Uterus (tissue), 4 donors: ENCODE results near the gene FAT1. TPM values are rescaled to one million over a fixed set of nuclear protein-coding genes. Genes with fewer than 3 reads are reported as not detected.
A peak's percentile ranks its signal among the peaks of the same experiment; 100 is the strongest.

Experiments
- DNase-seq, 2 donors: peaks; one replicate each; pipeline ENCODE4 v3.0.0-alpha.2; 2019 to 2020
- H3K27ac ChIP-seq, 2 donors: fragments of 200-600 bp; sonication (generic); 1 replicate in 1 of 2; 2 replicates in 1 of 2; pipeline ENCODE4 v1.5.1; 2016 to 2018
- H3K27me3 ChIP-seq, 2 donors: fragments of 200-600 bp; sonication (generic); one replicate each; pipeline ENCODE4 v1.5.1; 2018 to 2019; ENCODE audit warnings: control low read depth in 1 of 2
- H3K36me3 ChIP-seq, 2 donors: fragments of 200-600 bp; sonication (generic); one replicate each; pipeline ENCODE4 v1.5.1; 2019; ENCODE audit warnings: control low read depth in 1 of 2
- H3K4me1 ChIP-seq, 2 donors: fragments of 200-600 bp; sonication (generic); one replicate each; pipeline ENCODE4 v1.5.1; 2018 to 2019; ENCODE audit warnings: control low read depth in 1 of 2
- H3K4me3 ChIP-seq, 2 donors: fragments of 200-600 bp; sonication (generic); 1 replicate in 1 of 2; 2 replicates in 1 of 2; pipeline ENCODE4 v1.5.1; 2018 to 2019; ENCODE audit warnings: mild to moderate bottlenecking in 1 of 2
- H3K9me3 ChIP-seq, 2 donors: fragments of 200-600 bp; sonication (generic); one replicate each; pipeline ENCODE4 v1.5.1; 2019; ENCODE audit warnings: control low read depth in 1 of 2
- CTCF ChIP-seq, 4 experiments: fragments of 200-600 bp in 2 of 4; fragments of 450-650 bp in 2 of 4; sonication (generic) in 2 of 4; IDR thresholded peaks; one replicate each; pipeline ENCODE4 v1.5.1; 2016 to 2019; ENCODE audit warnings: antibody characterized with exemption in 4 of 4, mild to moderate bottlenecking in 2 of 4, moderate library complexity in 1 of 4
- POLR2A ChIP-seq, 2 donors: fragments of 450-650 bp; IDR thresholded peaks; one replicate each; pipeline ENCODE4 v1.6.1; 2016; ENCODE audit warnings: antibody characterized with exemption in 2 of 2, mild to moderate bottlenecking in 1 of 2, moderate library complexity in 1 of 2
- intact Hi-C: fragments of 100-400 bp; cut with DNase I; formaldehyde crosslinking; loops from one replicate; pipeline ENCODE4 v1.15.1; 2023; ENCODE audit warnings: low total_unique reads
- total RNA-seq, 4 donors: library from RNA; depleted of rRNA in 3 of 4; stranded (reverse); fragments of >200 nt in 3 of 4; gene quantifications; one replicate each; pipeline versions ENCODE4 v1.1.0 to v1.2.4, GENCODE V29; 2014 to 2023
- donor health status: DM: yes; HTN: yes; CAD: no.

The FAT1 gene
- total RNA-seq, 4 donors from 2014 or later: 11.5 to 245 (median 52.5) TPM

- TF ChIP-seq CTCF (IDR thresholded peaks at IDR 0.05) (no peak), POLR2A (IDR thresholded peaks at IDR 0.05) (no peak)
- intact Hi-C loops: no loop called here
- no peaks in the 10 kb centered on the region for H3K36me3 ChIP-seq
- no peaks in the 10 kb centered on the region for H3K27me3 ChIP-seq
- DNase-seq: no peak
- no peak overlapping the region for H3K4me3 ChIP-seq
- H3K4me1 ChIP-seq: no peaks in the 10 kb centered on the region
- no peaks in the 10 kb centered on the region for H3K9me3 ChIP-seq
- H3K27ac ChIP-seq: no peak overlapping the region
Observed at GRCh38 chr4:186727977-186728519, 4.4 kb upstream of the FAT1 start.

- Histone ChIP-seq H3K27ac (peak overlapping the region; percentile 91 to 93), H3K36me3 (no peaks in the 10 kb centered on the region), H3K4me1 (no peaks in the 10 kb centered on the region), H3K27me3 (no peaks in the 10 kb centered on the region), H3K9me3 (no peaks in the 10 kb centered on the region), H3K4me3 (peak overlapping the region; percentile 45 to 81)
- TF ChIP-seq POLR2A (IDR thresholded peaks at IDR 0.05): no peak
- no peak for TF ChIP-seq CTCF (IDR thresholded peaks at IDR 0.05)
- intact Hi-C loops: no loop called here
- no peak for DNase-seq
Observed at GRCh38 chr4:186727169-186727976, 3.7 kb upstream of the FAT1 start.

DNA sequence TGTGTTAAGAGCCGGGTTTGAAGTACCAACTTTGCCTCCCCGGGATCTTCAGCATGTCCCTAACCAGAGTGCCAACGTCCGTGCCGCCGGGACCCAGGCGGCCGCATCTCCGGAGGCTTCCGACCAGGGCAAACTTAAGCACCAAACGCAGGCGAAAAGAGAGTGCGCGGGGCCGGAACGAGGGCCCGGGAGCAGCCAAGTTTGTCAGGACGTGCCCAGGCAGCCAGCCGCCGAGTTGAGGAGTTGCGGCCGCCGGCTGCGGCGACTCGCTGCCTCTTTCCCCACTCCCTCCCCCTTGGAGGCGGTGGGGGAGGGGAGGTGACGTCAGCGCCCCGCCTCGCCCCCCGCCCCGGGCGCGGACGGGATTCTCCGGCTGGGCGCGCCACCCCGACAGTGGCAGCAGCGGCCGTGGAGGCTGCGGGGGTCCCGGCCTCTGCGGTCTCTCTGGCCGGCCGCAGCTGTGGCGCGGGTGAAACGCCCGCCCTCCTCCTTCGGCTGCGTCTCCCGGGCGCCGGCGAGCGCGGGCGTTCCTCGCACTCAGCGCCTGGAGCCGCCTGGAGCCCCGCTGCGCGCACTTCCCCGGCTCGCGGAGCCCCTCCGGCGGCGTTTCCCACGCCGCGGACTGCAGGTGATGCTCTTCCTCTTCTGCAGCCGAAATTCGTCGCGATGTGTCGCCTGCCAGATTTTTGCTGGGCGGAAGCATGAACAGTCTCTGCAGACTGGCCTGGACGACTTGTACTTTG, 2.9 kb upstream of the FAT1 start:
- intact Hi-C loops: no loop called here
- Histone ChIP-seq H3K27ac (peak overlapping the region; percentile 91 to 93), H3K9me3 (no peaks in the 10 kb centered on the region), H3K36me3 (no peaks in the 10 kb centered on the region), H3K27me3 (no peaks in the 10 kb centered on the region), H3K4me3 (peak overlapping the region; percentile 45 to 81), H3K4me1 (no peaks in the 10 kb centered on the region)
- DNase-seq: peak; percentile 45 to 70
- TF ChIP-seq POLR2A (IDR thresholded peaks at IDR 0.05) (peak; percentile 36 to 63), CTCF (IDR thresholded peaks at IDR 0.05) (no peak)

DNA sequence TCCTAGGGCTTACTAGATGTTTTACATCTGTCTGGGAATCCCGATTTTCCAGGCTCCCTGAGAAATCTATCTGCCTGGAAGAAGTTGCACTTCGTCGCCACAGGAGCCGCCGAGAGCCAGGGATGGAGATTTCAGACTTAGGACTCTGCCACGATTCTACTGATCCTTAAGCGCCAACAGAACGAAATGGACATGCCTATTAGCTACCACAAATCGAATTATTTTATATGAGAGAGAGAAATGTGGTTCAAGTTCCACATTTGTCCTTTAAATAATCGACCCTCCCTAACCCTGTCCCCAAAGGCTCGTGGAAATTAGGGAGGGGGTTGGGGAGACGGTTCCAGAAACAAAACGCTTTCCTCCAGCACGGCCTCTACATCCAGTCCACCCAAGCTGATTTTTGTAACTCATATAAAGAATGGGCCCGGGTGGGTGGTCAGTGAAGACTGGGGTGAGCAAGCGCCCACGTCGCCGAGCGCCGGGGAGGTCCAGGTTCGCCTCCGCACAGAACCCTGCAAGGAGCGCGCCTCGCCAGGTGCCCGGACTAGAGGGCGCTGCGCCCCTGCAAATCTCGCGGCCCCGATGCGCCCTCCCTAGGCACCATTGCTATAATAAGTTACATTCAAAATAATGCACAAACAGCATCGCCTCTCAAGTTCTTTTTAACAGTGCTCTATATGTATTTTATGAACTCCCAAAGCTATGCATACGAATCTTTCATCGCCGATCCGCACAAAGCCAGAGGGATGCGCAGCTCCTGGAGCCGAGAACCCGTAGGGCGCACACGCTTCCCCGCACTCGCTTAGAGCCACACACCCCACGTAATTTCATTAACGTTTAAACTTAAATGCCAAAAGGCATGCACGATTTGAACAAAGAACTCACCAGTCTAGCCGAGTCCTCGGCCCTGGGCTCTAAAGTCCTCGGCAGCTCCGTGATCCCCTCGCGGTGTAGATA, 2.1 kb upstream of the FAT1 start:
- Histone ChIP-seq H3K27ac (peak overlapping the region; percentile 91 to 93), H3K36me3 (no peaks in the 10 kb centered on the region), H3K9me3 (no peaks in the 10 kb centered on the region), H3K27me3 (no peaks in the 10 kb centered on the region), H3K4me1 (no peaks in the 10 kb centered on the region), H3K4me3 (peak overlapping the region; percentile 45 to 81)
- DNase-seq: peak; percentile 70 to 72
- TF ChIP-seq CTCF (IDR thresholded peaks at IDR 0.05) (peak; percentile 33 to 76 (median 58)), POLR2A (IDR thresholded peaks at IDR 0.05) (no peak)
- intact Hi-C loops: no loop called here
